Measurements from ENCODE around the gene ABCC8.

ABCC8 gene

GRCh38 chr11:17354601-17354991, 122.0 kb downstream of the ABCC8 start:
- H3K4me3 ChIP-seq (replicated peaks; ENCODE audit: low read depth, low read length) = peak overlapping the region; percentile 73
- TF ChIP-seq, protein P1, sequence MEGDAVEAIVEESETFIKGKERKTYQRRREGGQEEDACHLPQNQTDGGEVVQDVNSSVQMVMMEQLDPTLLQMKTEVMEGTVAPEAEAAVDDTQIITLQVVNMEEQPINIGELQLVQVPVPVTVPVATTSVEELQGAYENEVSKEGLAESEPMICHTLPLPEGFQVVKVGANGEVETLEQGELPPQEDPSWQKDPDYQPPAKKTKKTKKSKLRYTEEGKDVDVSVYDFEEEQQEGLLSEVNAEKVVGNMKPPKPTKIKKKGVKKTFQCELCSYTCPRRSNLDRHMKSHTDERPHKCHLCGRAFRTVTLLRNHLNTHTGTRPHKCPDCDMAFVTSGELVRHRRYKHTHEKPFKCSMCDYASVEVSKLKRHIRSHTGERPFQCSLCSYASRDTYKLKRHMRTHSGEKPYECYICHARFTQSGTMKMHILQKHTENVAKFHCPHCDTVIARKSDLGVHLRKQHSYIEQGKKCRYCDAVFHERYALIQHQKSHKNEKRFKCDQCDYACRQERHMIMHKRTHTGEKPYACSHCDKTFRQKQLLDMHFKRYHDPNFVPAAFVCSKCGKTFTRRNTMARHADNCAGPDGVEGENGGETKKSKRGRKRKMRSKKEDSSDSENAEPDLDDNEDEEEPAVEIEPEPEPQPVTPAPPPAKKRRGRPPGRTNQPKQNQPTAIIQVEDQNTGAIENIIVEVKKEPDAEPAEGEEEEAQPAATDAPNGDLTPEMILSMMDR (IDR thresholded peaks at IDR 0.05; ENCODE audit: low read depth, low read length, missing control alignments) = peak; percentile 66
- DNase-seq (ENCODE audit: extremely low read depth, low read depth) = peak; percentile 72

- DNase-seq (ENCODE audit: extremely low read depth, low read depth) = no peak
- H3K4me3 ChIP-seq (replicated peaks; ENCODE audit: low read depth, low read length) = peak overlapping the region; percentile 73
- TF ChIP-seq, protein P1 (IDR thresholded peaks at IDR 0.05; ENCODE audit: low read depth, low read length, missing control alignments) = no peak
Measured at GRCh38 chr11:17353821-17354600, 122.6 kb downstream of the ABCC8 start.

DNA sequence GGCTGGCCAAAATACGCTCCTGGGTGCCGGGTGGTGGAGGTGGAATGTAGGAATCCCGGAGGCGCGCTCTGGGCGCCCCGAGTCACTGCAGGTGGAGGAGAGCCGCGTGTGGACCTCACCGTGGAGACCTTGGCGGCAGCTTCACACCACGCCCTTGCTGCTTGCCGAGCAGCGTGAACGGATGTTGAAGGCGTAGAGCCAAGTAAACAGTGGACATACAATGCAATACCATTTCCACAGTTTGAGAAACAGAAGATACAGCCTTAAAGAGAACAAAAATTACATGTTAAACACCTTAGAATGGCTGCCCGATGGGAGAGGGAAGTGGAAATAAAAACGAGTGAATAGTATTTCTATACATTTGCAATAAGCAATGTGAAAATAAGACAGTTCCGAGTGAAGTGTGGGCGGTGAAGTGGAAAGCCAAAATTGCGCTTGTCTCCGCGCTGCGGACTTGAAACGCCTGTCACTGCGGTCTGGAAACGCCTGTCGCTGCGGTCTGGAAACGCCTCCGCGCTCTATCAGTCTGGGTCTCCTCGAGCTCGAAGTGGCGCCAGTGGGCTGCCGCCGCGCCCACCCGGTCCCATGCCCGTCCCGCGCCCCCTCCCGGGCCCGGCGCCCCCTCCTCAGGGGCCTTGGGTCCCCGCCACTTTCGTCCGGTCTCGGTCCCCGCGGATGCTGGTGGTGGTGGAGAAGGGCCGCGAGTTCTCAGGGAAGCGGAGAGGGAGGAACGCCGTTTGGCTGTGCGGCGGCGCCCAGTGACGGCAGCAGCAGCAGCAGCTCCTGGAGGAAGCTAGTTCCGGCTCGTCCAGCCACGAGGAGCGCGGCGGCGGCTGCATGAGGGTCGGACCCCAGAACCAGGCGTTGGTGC, 123.5 kb downstream of the ABCC8 start:
- H3K4me3 ChIP-seq (replicated peaks; ENCODE audit: low read depth, low read length) = peak overlapping the region; percentile 73
- DNase-seq (ENCODE audit: extremely low read depth, low read depth) = no peak
- TF ChIP-seq, protein P1 (IDR thresholded peaks at IDR 0.05; ENCODE audit: low read depth, low read length, missing control alignments) = no peak

DNA sequence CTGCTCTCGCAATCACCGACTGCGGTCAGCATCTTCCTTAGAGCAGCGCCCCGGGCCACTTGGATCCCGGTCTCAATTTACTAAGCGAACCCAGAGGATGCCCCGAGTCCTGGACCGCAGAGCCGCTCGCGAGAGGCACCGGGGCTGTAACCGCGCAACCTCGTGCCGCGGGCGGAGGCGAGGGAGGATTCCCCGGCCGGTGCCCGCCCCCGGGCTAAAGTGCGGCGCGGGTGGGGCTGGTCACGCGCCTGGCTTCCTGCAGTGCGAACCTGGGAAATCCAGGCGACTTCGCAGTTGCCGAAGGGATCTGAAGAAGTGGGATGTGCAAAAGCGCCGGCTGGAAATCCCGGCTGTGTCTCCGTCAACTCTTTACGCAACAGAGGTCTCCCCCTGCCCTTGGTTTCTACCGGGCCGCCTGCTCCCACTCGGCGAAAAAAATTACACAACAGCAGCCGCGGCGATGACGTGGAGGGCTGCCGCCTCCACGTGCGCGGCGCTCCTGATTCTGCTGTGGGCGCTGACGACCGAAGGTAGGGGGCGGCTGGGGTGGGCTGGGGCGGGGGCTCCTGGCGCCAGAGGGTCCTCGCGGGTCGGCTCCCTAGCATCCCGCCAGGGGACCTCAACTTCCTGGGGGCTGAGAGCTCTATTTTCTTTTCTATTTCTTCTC, 125.0 kb downstream of the ABCC8 start, which contains the start of gene NCR3LG1:
Gene NCR3LG1 (plus strand): TSS at position 291 of the 667 bp plus-strand sequence. CDS start 170 bp downstream, at position 461.
- DNase-seq (ENCODE audit: extremely low read depth, low read depth) = no peak
- TF ChIP-seq, protein P1 (IDR thresholded peaks at IDR 0.05; ENCODE audit: low read depth, low read length, missing control alignments) = no peak
- peak within 1 kb of the TSS; percentile 73 for H3K4me3 ChIP-seq (replicated peaks; ENCODE audit: low read depth, low read length)

DNA sequence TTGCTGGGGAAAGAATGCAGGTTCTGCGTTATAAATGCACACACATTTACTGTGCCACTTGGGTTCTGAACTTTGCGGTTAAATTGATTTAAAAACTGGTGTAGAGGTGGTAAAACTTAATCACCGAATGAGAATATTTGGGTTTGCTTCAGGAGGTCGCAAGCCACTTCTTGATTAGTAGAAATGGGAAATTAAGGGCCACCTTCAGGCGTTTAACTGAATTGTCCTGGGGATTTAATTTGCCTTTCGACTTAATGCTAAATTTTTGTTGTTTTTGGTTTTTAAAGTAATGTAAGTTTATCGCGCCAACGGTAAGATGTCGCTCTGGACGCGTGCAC, 125.5 kb downstream of the ABCC8 start:
- peak overlapping the region; percentile 73 for H3K4me3 ChIP-seq (replicated peaks; ENCODE audit: low read depth, low read length)
- TF ChIP-seq, protein P1 (IDR thresholded peaks at IDR 0.05; ENCODE audit: low read depth, low read length, missing control alignments) = peak; percentile 9
- no peak for DNase-seq (ENCODE audit: extremely low read depth, low read depth)

DNA sequence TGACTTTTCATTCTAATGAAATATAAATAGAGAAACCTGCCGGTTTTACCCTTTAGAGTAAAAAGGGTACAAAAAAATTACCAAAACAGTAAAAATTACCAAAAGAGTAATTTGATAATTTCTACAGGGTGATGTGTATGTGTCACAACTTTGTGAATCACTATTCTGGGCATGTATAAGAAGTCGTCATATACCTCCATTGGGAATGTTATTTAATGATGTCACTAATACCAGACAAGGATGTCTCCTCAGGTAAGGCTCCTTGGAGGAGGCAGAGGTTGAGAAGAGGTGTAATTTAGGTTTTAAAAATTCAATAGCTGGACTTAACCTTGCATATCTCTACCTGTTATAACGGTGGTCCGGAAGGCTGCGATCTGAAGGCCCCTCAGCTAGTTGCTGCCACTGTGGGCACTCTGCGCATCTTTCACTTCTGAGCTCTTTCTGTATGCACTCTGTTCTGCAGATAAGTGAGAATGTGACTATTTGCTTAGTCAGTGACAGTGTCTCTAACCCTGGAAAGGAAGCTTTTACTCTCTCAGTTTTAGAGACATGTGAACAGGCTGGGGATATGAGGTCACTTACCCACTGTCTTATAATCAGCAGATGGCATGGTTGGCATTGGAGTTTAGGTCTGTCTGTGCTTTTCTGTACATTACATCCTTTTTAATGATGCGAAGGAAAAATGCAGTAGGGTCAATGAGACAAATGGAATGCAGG, 126.0 kb downstream of the ABCC8 start:
- no peak overlapping the region for H3K4me3 ChIP-seq (replicated peaks; ENCODE audit: low read depth, low read length)
- no peak for DNase-seq (ENCODE audit: extremely low read depth, low read depth)
- TF ChIP-seq, protein P1 (IDR thresholded peaks at IDR 0.05; ENCODE audit: low read depth, low read length, missing control alignments) = no peak
